Calu3 (cell line): ENCODE measurements around the gene KHK. TPM values are rescaled to one million over a fixed set of nuclear protein-coding genes. Genes with fewer than 3 reads are reported as not detected.

Source experiments
- BruUV-seq: library from RNA; stranded (reverse); fragments of 400-500 nt; replicated peaks from 2 replicates; lab custom pipeline; 2021; lab: Mats Ljungman, UMichigan
- CTCF ChIA-PET: fragments of 300-600 bp; sonication (Branson Sonifier 250); formaldehyde crosslinking; loops from one replicate; lab custom pipeline; 2022; ENCODE audit warnings: antibody characterized with exemption; lab: Charles Lee
- DNase-seq: peaks from one replicate; pipeline ENCODE4 v3.0.0; 2022
- H3K27ac Mint-ChIP-seq: one replicate; pipeline ENCODE4 v1.8.0; 2022; ENCODE audit warnings: mixed read lengths; ENCODE audit not compliant: unreplicated experiment
- H3K27me3 Mint-ChIP-seq: one replicate; pipeline ENCODE4 v1.8.0; 2022; ENCODE audit warnings: mixed read lengths; ENCODE audit not compliant: unreplicated experiment
- H3K36me3 Mint-ChIP-seq: one replicate; pipeline ENCODE4 v1.8.0; 2022; ENCODE audit warnings: mild to moderate bottlenecking, moderate library complexity, mixed read lengths; ENCODE audit not compliant: insufficient read depth, unreplicated experiment
- H3K4me1 Mint-ChIP-seq: one replicate; pipeline ENCODE4 v1.8.0; 2022; ENCODE audit warnings: mild to moderate bottlenecking, low read depth, mixed read lengths; ENCODE audit not compliant: unreplicated experiment
- H3K4me3 Mint-ChIP-seq: one replicate; pipeline ENCODE4 v1.8.0; 2022; ENCODE audit warnings: mild to moderate bottlenecking, low read depth, moderate library complexity, mixed read lengths; ENCODE audit not compliant: unreplicated experiment
- H3K9me3 Mint-ChIP-seq: one replicate; pipeline ENCODE4 v1.8.0; 2022; ENCODE audit warnings: low read depth, mixed read lengths; ENCODE audit not compliant: unreplicated experiment
- CTCF ChIP-seq: fragments of 200-600 bp; IDR thresholded peaks from one replicate; pipeline ENCODE4 v1.8.0; 2022; ENCODE audit warnings: antibody characterized with exemption; ENCODE audit not compliant: unreplicated experiment
- intact Hi-C: fragments of 100-400 bp; cut with micrococcal nuclease; formaldehyde crosslinking; loops from one replicate; pipeline ENCODE4 v1.10.0; 2022; ENCODE audit not compliant: unreplicated experiment
- total RNA-seq: library from RNA; stranded (reverse); gene quantifications from 2 replicates; pipeline ENCODE4 v1.2.3, GENCODE V29; 2022

Gene KHK
- total RNA-seq, 1 experiment from 2014 or later: 4.2 TPM

- BruUV-seq: no TSS peak
- H3K27ac Mint-ChIP-seq: no peak overlapping the region
- CTCF ChIA-PET: no interaction called here
- intact Hi-C loops: no loop called here
- H3K9me3 Mint-ChIP-seq: no peaks in the 10 kb centered on the region
- H3K4me3 Mint-ChIP-seq: no peak overlapping the region
- no peak for DNase-seq
- no peaks in the 10 kb centered on the region for H3K4me1 Mint-ChIP-seq
- no peak for TF ChIP-seq CTCF
- H3K36me3 Mint-ChIP-seq: no peaks in the 10 kb centered on the region
- H3K27me3 Mint-ChIP-seq: peaks cover 48% of the 10 kb centered on the region
Observed at GRCh38 chr2:27145682-27146081, 59.1 kb downstream of the KHK start.

GRCh38 chr2:27147935-27148334 lies 61.4 kb downstream of the KHK start:
- Mint-ChIP-seq H3K4me3 (no peak overlapping the region), H3K4me1 (no peaks in the 10 kb centered on the region), H3K9me3 (no peaks in the 10 kb centered on the region), H3K27ac (no peak overlapping the region), H3K36me3 (no peaks in the 10 kb centered on the region), H3K27me3 (peaks cover 56% of the 10 kb centered on the region)
- CTCF ChIA-PET: no interaction called here
- BruUV-seq: no TSS peak
- intact Hi-C loops: no loop called here
- TF ChIP-seq CTCF: no peak
- no peak for DNase-seq

GRCh38 chr2:27148801-27149439 lies 62.3 kb downstream of the KHK start, which contains the start of gene TCF23:
Gene TCF23 (plus strand): TSS chr2:27149004. CDS start chr2:27149134, 130 bp downstream.
- CTCF ChIA-PET: no interaction called here
- no peak for TF ChIP-seq CTCF

GRCh38 chr2:27149570-27150405 lies 63.2 kb downstream of the KHK start:
- intact Hi-C loops: no loop called here
- no peak for DNase-seq
- H3K36me3 Mint-ChIP-seq: no peaks in the 10 kb centered on the region
- no TSS peak for BruUV-seq
- no peak overlapping the region for H3K27ac Mint-ChIP-seq
- TF ChIP-seq CTCF: no peak
- CTCF ChIA-PET: interaction anchor here (0.6 kb wide), 1 partner anchor 133 kb away, joined by 3 read pairs; no protein-coding TSS in a partner anchor
- H3K4me3 Mint-ChIP-seq: no peak overlapping the region
- no peaks in the 10 kb centered on the region for H3K9me3 Mint-ChIP-seq
- no peaks in the 10 kb centered on the region for H3K4me1 Mint-ChIP-seq
- peaks cover 56% of the 10 kb centered on the region for H3K27me3 Mint-ChIP-seq

More at GRCh38 chr2:27148801-27149439, 62.3 kb downstream of the KHK start, which contains the start of gene TCF23:
- Mint-ChIP-seq H3K27me3 (peaks cover 56% of the 10 kb centered on the region), H3K27ac (no peak within 1 kb of the TSS), H3K4me3 (no peak within 1 kb of the TSS), H3K9me3 (no peaks in the 10 kb centered on the region), H3K4me1 (no peaks in the 10 kb centered on the region), H3K36me3 (no peaks in the 10 kb centered on the region)
- no TSS peak for BruUV-seq
- intact Hi-C loops: no loop called here
- no peak for DNase-seq

Other genes starting within 250 kb of the KHK start
- gene DPYSL5, start 238.6 kb upstream of the KHK start, total RNA-seq: 0.32 TPM in 1 of 2 replicates, not detected in the other
- gene MAPRE3, start 116.1 kb upstream of the KHK start, total RNA-seq: 11.1 and 13.9 TPM in 2 replicates
- 75.9 and 79.6 TPM in 2 replicates for gene TMEM214, start 53.8 kb upstream of the KHK start, total RNA-seq
- gene AGBL5, start 35.1 kb upstream of the KHK start, total RNA-seq: 20.2 and 25.2 TPM in 2 replicates
- gene OST4, start 15.1 kb upstream of the KHK start, total RNA-seq: 163 and 172 TPM in 2 replicates
- gene EMILIN1, start 8.2 kb upstream of the KHK start, total RNA-seq: 0.12 and 0.19 TPM in 2 replicates
- 3.7 and 9.3 TPM in 2 replicates for gene CGREF1, start 32.4 kb downstream of the KHK start, total RNA-seq
- 0.56 and 0.64 TPM in 2 replicates for gene ABHD1, start 37.0 kb downstream of the KHK start, total RNA-seq
- gene PREB, start 47.9 kb downstream of the KHK start, total RNA-seq: 54.0 and 60.1 TPM in 2 replicates
- gene PRR30, start 52.6 kb downstream of the KHK start, total RNA-seq: not detected in 2 replicates
- not detected in 2 replicates for gene TCF23, start 62.2 kb downstream of the KHK start, total RNA-seq
- 104 and 121 TPM in 2 replicates for gene ATRAID, start 125.3 kb downstream of the KHK start, total RNA-seq
- 39.6 and 42.3 TPM in 2 replicates for gene SLC5A6, start 125.5 kb downstream of the KHK start, total RNA-seq
- 68.2 and 71.6 TPM in 2 replicates for gene CAD, start 130.6 kb downstream of the KHK start, total RNA-seq
- 0.24 TPM in 1 of 2 replicates, not detected in the other for gene SLC30A3, start 176.3 kb downstream of the KHK start, total RNA-seq
- gene DNAJC5G, start 188.7 kb downstream of the KHK start, total RNA-seq: not detected in 2 replicates
- gene TRIM54, start 195.7 kb downstream of the KHK start, total RNA-seq: 0.99 and 2.3 TPM in 2 replicates
- 4.6 and 6.6 TPM in 2 replicates for gene UCN, start 221.7 kb downstream of the KHK start, total RNA-seq
- 77.4 and 84.5 TPM in 2 replicates for gene MPV17, start 236.3 kb downstream of the KHK start, total RNA-seq